ENCODE results near the gene FCN3. TPM values are rescaled to one million over a fixed set of nuclear protein-coding genes. Genes with fewer than 3 reads are reported as not detected.
A peak's percentile ranks its signal among the peaks of the same experiment; 100 is the strongest.

Gene FCN3
- total RNA-seq, 1 experiment from 2014 or later, result 0.22 TPM

DNA sequence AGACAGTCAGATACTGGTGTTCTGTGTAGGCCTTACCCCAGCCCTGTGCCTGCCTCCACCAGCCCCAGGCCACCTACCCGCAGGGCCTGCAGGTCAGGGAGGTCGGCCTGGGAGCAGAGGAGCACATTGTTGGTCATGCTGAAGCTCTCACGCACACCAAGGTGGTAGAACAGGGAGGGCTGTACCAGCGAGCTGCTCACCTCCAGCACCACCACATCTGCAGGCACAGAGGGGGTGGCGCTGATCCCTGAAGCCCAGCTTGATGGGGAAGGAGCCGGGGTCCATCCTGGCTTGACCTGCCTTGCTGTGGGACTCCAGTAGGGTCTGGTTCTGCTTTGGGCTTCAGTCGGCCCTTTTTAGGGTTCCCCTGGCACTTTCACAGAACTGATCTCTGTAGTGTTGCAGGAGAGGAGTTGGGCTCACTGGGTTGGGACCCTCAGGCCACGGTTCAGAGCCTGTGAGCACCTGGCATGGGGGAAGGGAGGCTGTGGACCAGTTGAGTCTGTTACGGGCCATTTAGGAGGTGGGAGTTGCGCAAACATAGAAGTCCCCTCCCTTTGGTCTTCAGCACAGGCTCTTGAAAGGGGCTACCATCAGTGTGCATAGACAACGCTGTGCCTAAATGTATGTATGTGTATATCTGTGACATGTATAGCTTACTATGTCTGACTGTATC, 9.8 kb downstream of the FCN3 start:
- H3K9ac ChIP-seq (ENCODE audit: extremely low read depth, insufficient read length, low read length), result no peak overlapping the region
- H3K23me2 ChIP-seq (ENCODE audit: insufficient read length, low read depth, low read length, poor library complexity, severe bottlenecking), result peaks cover 22% of the 10 kb centered on the region
- H3T11ph ChIP-seq (ENCODE audit: low read length), result no peak overlapping the region
- no peak overlapping the region for H2AFZ ChIP-seq (ENCODE audit: low read length)
- Mint-ChIP-seq H3K27ac (no peak overlapping the region; a peak in 1 of 7 replicates), H3K9me3 (no peaks in the 10 kb centered on the region), H3K27me3 (ENCODE audit: low read depth) (peaks cover 45% of the 10 kb centered on the region), H3K4me3 (peak overlapping the region in 1 of 2 experiments; percentile 93; a peak in 2 of 5 replicates), H3K36me3 (ENCODE audit: insufficient read depth in 1 of 3, low read depth in 3 of 3) (no peaks in the 10 kb centered on the region; a peak in 1 of 7 replicates), H3K4me1 (peaks cover 20 to 37% of the 10 kb centered on the region in 2 experiments)
- no peak overlapping the region for H4K91ac ChIP-seq (ENCODE audit: insufficient read length, low read depth, low read length)
- H3K9me3 ChIP-seq (ENCODE audit: control insufficient read depth, low read depth, low read length), result no peaks in the 10 kb centered on the region
- H3K18ac ChIP-seq (ENCODE audit: insufficient read length, low read depth, low read length), result no peak overlapping the region
- H2BK12ac ChIP-seq (ENCODE audit: insufficient read length, low read depth, low read length), result no peak overlapping the region
- no peak overlapping the region for H2BK5ac ChIP-seq (ENCODE audit: insufficient read length, low read length)
- no peak overlapping the region for H3K56ac ChIP-seq (ENCODE audit: insufficient read length, low read depth, low read length)
- no peak overlapping the region for H3K14ac ChIP-seq (ENCODE audit: insufficient read depth, low read length)
- no peak overlapping the region for H2BK120ac ChIP-seq (ENCODE audit: low read depth, low read length, poor library complexity, severe bottlenecking)
- DNase-seq, result no peak
- TF ChIP-seq, protein P1, sequence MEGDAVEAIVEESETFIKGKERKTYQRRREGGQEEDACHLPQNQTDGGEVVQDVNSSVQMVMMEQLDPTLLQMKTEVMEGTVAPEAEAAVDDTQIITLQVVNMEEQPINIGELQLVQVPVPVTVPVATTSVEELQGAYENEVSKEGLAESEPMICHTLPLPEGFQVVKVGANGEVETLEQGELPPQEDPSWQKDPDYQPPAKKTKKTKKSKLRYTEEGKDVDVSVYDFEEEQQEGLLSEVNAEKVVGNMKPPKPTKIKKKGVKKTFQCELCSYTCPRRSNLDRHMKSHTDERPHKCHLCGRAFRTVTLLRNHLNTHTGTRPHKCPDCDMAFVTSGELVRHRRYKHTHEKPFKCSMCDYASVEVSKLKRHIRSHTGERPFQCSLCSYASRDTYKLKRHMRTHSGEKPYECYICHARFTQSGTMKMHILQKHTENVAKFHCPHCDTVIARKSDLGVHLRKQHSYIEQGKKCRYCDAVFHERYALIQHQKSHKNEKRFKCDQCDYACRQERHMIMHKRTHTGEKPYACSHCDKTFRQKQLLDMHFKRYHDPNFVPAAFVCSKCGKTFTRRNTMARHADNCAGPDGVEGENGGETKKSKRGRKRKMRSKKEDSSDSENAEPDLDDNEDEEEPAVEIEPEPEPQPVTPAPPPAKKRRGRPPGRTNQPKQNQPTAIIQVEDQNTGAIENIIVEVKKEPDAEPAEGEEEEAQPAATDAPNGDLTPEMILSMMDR (conservative IDR thresholded peaks at IDR 0.05), result no peak
- peaks cover 5% of the 10 kb centered on the region; the same call in 1 of the 2 replicates for H3K27me3 ChIP-seq (ENCODE audit: insufficient read depth, low read length)
- WGBS (ENCODE audit: extremely low coverage, insufficient read length, low lambda C conversion rate), result no CpG with 5 or more reads among the region's 11 CpGs
- H3K4me1 ChIP-seq (ENCODE audit: insufficient read depth, low read length), result peaks cover 3% of the 10 kb centered on the region; the same call in 1 of the 2 replicates
- H2BK20ac ChIP-seq (ENCODE audit: low read depth, low read length, poor library complexity, severe bottlenecking), result no peak overlapping the region
- no peaks in the 10 kb centered on the region for H3K79me1 ChIP-seq (ENCODE audit: insufficient read depth, low read depth, low read length, poor library complexity, severe bottlenecking)
- peaks cover 6% of the 10 kb centered on the region for H4K20me1 ChIP-seq (ENCODE audit: control insufficient read depth, insufficient read depth, insufficient read length)
- H3K27ac ChIP-seq (ENCODE audit: insufficient read length, low read depth, low read length), result no peak overlapping the region
- no peak overlapping the region for H4K8ac ChIP-seq (replicated peaks; ENCODE audit: insufficient read length, low read depth, low read length)
- peak overlapping the region; percentile 79 for H3K4me2 ChIP-seq (ENCODE audit: insufficient read depth, insufficient read length, low read length)
- H3K4ac ChIP-seq (ENCODE audit: low read depth, low read length), result no peak overlapping the region
- H2AK5ac ChIP-seq (ENCODE audit: insufficient read length, low read length), result no peak overlapping the region
- H3K23ac ChIP-seq (ENCODE audit: insufficient read length, low read depth, low read length), result no peak overlapping the region
- H2BK15ac ChIP-seq (ENCODE audit: low read depth, low read length), result no peak overlapping the region
- H3K79me2 ChIP-seq (ENCODE audit: insufficient read depth, low read length), result no peaks in the 10 kb centered on the region
- no peak overlapping the region for H4K5ac ChIP-seq (ENCODE audit: insufficient read length, low read depth, low read length)

All from H9 (cell line).